GM19193 (cell line): ENCODE results near the gene NRBP1.

Experiments used
- POLR2A ChIP-seq: IDR thresholded peaks from 4 replicates; pipeline ENCODE4 v1.6.1; 2011; ENCODE audit not compliant: insufficient read depth, insufficient read length; ENCODE audit errors: extremely low read depth

Gene NRBP1

DNA sequence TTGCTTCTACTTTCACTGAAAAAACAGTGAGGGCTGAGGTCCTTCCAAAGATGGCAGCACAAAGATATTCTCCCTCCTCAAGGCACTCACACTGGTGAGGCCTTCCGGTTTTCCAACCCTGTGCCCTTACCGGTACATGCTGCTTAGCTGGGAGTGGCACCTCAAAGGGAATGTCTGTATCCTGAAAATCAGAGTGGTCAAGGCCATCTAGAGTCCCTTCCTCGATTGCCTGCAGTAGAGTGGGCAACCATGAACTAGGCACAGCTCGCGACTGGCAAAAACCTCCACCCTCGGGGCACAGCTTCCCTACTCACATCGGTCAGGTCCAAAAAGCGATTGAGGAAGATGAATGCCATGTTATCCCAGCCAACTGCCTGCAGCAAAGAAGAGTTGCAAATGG, 17.2 kb downstream of the NRBP1 start:
- TF ChIP-seq POLR2A, result no peak

DNA sequence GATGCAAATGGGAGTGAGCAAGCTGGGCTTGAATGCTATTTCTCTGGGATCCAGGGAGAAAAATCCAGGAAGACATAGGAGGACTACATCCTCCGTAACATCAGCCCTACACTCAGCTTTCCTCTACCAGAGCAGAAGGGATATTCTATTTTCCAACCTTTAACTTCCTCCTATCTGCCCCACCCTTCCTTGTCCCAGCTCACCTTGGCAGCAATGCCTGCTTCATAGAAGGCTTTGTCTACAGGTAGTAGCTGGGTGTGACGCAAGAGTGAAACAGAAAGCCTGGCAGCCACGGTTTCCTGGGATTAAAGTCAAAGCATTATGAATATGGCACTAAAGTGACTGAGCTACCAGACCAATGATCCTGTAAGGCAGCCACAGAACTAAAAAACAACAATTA, 17.6 kb downstream of the NRBP1 start:
- TF ChIP-seq POLR2A, result no peak

DNA sequence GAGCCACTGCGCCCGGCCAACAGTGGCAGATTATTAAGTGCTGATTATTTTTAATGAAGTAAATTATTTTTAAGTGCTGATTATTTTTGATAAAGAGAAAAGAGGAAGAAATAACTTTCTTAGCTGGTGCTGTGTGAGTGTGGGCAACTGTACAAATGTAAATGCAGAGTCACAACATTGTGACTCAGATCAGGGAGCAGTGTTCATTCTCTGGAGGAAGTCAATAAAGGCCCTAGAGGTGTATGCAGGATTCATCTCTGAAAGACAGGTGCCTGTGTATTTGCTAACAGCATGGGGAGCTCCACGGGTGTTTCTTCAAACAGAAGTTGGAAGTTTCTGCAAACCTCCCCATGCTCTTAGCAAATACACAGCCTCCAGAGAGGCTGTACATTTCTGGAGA, 19.9 kb downstream of the NRBP1 start:
- no peak for TF ChIP-seq POLR2A

DNA sequence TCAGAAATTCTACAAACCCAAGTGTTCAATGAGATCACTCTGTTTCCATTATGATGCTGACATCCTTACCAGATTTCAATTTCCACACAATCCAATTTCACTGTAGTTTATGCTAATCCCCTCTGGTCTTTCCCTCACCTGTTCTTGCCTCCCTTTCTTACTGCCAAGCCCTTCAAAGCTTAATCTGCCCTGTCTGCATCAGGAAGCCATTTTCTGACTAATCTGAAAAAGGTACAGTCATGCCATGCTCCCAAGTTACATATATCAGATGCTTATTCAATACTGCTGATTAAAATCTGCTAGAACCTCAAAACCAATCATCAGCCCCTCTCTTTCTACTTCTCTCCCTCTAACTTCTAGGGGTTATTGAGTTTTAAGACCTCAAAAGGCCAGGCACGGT, 22.7 kb downstream of the NRBP1 start:
- TF ChIP-seq POLR2A, result no peak

DNA sequence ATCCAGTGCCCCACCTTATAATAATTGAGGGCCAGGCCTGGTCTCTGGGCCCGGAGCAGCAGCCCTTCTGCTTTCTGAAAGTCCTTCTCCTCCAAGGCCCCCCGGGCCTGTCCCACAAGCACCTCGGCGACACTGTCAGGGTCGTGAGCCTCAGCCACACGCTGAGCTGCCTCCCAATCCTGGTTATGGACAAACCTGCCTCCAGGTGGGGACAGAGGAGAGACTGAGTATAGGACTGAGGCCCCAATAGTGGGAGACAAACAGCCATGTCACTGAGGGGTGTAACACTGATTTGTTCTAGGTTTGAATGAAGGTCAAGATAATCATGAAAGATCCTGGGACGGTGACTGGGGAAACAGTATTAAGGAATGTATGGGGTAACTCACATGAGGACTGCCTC, 25.5 kb downstream of the NRBP1 start:
- no peak for TF ChIP-seq POLR2A

DNA sequence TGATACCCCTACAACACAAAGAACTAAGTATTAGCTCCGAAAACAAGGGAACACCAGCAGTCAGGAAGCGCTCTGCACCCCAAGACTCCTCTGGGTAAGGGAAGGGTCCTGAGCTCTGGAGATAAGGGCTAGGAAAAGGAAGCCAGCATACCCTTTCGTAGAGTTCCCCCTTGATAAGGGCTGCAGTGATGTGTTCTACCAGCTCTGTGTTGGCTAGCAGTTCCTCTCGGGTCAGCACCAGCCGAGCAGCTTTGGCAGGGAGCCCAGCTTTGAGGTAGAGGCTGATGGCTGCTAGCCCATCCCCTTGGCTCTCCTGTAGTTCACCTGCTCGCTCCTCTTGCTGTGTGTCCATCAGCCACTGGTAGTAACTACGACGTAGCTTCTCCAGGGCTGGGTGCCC, 32.7 kb downstream of the NRBP1 start:
- no peak for TF ChIP-seq POLR2A

DNA sequence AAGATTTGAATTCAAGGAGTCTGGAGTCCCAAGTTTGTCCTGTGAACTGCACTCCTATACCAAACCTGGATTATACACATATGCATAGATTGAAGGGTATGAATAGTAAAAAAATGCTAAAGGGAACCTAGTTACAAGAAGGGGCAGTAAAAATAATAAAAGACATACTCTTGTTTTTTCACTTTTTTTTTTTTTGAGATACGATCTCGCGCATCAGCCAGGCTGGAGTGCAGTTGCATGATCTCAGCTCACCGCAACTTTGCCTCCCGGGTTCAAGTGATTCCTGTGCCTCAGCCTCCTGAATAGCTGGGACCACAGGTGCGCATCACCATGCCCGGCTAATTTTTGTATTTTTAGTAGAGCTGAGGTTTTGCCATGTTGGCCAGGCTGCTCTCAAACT, 36.0 kb downstream of the NRBP1 start:
- no peak for TF ChIP-seq POLR2A

DNA sequence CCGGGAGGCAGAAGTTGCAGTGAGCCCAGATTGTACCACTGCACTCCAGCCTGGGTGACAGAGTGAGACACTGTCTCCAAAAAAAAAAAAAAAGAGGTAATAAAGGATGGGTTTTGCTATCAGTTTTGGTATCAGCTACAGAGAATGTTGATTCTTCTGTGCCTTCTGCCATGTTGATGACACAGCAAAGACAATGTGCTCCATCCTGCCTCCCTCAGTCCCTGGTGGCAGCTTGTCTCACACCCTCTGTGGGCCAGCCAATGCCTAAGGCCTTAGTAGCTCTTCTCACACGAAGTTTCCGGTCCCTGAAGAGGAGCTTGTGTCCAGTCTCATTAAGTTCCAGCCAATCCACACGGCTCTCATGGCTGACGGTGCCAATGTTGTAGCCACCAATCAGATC, 43.5 kb downstream of the NRBP1 start:
- no peak for TF ChIP-seq POLR2A

DNA sequence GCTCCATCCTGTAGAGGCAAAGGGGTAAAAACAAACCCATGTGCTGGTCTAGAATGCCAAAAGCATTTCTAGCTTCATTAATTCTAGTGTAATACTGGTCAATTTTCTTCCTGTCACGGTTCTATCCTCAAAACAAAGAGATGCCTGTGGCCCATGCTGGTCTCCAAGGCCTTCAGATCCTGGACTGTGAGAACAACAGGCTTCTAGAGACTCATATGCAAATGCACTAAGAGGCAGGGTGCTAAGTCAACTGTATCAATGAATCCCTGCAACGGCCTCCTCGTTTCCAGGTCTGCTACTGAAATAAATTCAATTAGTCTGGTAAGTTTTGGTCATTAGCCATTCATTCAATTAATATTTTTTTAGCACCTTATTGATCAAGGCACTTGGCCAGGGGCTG, 57.1 kb downstream of the NRBP1 start:
- no peak for TF ChIP-seq POLR2A

DNA sequence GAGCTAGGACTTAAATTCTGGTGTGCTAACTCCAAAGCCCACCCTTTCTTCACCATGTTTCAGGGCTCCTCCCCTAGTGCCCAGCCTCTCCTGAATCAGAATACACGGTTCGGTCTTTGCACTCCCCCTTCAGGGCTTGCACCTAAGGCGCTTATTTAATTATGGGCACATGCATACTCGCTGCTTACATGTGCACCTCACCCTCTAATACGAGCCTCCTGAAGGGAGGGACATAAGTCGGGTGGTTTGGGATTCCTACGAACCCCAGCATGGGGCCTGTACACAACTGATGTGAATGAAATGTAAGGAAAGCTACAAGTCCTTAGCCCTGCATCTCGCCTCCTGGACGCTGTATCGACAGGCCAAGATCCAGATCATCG, 60.7 kb downstream of the NRBP1 start:
- no peak for TF ChIP-seq POLR2A

DNA sequence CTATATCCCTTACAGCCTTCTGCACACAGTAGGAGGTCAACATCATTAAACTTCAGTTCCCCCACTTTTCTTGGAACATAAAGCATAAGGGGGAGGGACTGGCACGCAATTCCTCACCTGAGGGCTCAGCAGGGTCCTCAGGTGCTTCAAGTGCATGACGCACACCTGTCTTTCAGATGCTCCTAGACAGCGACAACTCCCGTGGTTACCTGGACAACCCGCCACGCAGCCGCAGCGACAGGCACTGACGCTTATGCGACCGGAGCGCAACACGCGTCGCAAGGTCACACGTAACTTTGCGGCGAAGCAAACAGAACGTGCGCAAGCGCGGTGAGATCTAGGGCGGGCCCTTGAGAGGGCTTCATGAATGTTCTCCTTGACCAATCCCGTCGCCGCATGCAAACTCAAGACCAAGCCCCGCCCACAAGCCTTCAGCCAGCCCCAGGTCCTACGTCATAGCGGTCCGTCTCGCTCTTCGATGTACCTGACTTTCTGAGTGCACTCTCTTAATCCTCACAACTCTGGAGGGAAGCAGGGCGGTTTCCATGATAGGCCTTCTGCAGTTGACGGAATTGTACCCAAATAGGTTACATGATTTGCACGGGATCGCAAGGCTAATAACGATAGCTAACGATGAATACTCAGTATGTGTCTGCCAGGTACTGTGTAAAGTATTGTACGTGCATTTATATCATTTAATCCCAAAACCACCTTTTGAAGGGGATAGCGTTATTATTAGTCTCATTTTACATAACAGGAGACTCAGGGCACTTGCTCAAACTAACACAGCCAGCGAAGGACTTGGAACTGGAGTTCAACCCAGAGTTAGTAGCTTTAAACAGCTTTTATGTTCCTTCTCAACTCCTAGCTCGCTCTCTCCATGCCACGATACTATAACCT, 61.3 kb downstream of the NRBP1 start, which contains the start of gene IFT172:
IFT172 (minus strand) TSS at position 246 of the 900 bp plus-strand sequence; CDS start at position 156, 90 bp downstream.
- peak; percentile 46 for TF ChIP-seq POLR2A
